Endothelial cell of umbilical vein (primary cell): ENCODE data around the gene SHFL. TPM values are rescaled to one million over a fixed set of nuclear protein-coding genes. Genes with fewer than 3 reads are reported as not detected.
A peak's percentile ranks its signal among the peaks of the same experiment; 100 is the strongest.

Experiments
- BruUV-seq: library from RNA; stranded (reverse); fragments of 400-500 nt; replicated peaks from 2 replicates; lab custom pipeline; 2021; lab: Mats Ljungman, UMichigan
- CTCF ChIA-PET: fragments of 300-600, 350-600 bp; sonication (Branson Sonifier 250); formaldehyde crosslinking; loops from one replicate; lab custom pipeline; 2021; ENCODE audit warnings: antibody characterized with exemption, inconsistent platforms; lab: Charles Lee
- POLR2A ChIA-PET: fragments of 300-600, 350-600 bp; sonication (Branson Sonifier 250); formaldehyde crosslinking; loops from one replicate; lab custom pipeline; 2021; ENCODE audit warnings: antibody characterized with exemption, inconsistent platforms; lab: Charles Lee
- DNase-seq: peaks from one replicate; pipeline ENCODE4 v3.0.0-alpha.2; 2011; ENCODE audit warnings: low read depth, low spot score
- FAIRE-seq: peaks from 2 replicates; lab custom pipeline; 2011; peaks lifted over from hg19 to GRCh38; lab: Jason Lieb, UNC
- H2AFZ ChIP-seq: 2 replicates; pipeline ENCODE4 v1.6.0; 2012; ENCODE audit warnings: low read depth, low read length, control low read depth, inconsistent platforms
- H3K27ac ChIP-seq: 2 replicates; pipeline ENCODE4 v1.5.1; 2011; ENCODE audit warnings: low read depth, mild to moderate bottlenecking, control low read depth, low read length, moderate library complexity; ENCODE audit not compliant: insufficient read depth
- H3K27me3 ChIP-seq, 2 experiments: 2 replicates each; pipeline versions ENCODE4 v1.6.0 to v1.6.1; 2011; ENCODE audit warnings: low read length in 2 of 2, mixed read lengths in 1 of 2; ENCODE audit not compliant: control insufficient read depth in 2 of 2, insufficient read depth in 2 of 2
- H3K36me3 ChIP-seq, 2 experiments: 2 replicates in 1 of 2; 3 replicates in 1 of 2; pipeline ENCODE4 v1.5.1; 2011; ENCODE audit warnings: low read length in 2 of 2, mild to moderate bottlenecking in 1 of 2, moderate library complexity in 1 of 2; ENCODE audit not compliant: control insufficient read depth in 2 of 2, insufficient read depth in 2 of 2; ENCODE audit errors: extremely low read depth in 1 of 2
- H3K4me1 ChIP-seq: 3 replicates; pipeline ENCODE4 v1.5.1; 2011; ENCODE audit warnings: mild to moderate bottlenecking, low read length; ENCODE audit not compliant: control insufficient read depth, insufficient read depth; ENCODE audit errors: extremely low read depth
- H3K4me2 ChIP-seq: 2 replicates; pipeline ENCODE4 v1.6.1; 2011; ENCODE audit warnings: low read length, control low read depth, mixed read lengths; ENCODE audit not compliant: insufficient read depth
- H3K4me3 ChIP-seq, 3 experiments: fragments of 200-600 bp in 1 of 3; sonication (generic), shearing (Covaris generic) in 1 of 3; replicated peaks in 1 of 3; 2 replicates each; pipeline ENCODE4 v1.5.1; 2011 to 2016; ENCODE audit warnings: control low read depth in 3 of 3, low read length in 3 of 3, mild to moderate bottlenecking in 2 of 3, inconsistent platforms in 1 of 3, low read depth in 1 of 3, moderate library complexity in 1 of 3; ENCODE audit not compliant: insufficient read depth in 1 of 3
- H3K79me2 ChIP-seq: 2 replicates; pipeline ENCODE4 v1.6.0; 2012; ENCODE audit warnings: low read length, inconsistent platforms; ENCODE audit not compliant: control insufficient read depth, insufficient read depth
- H3K9ac ChIP-seq: replicated peaks from 2 replicates; pipeline ENCODE3; 2011; ENCODE audit warnings: low read length, control low read depth; ENCODE audit not compliant: insufficient read depth; ENCODE audit errors: extremely low read depth
- H3K9me1 ChIP-seq: replicated peaks from 3 replicates; pipeline ENCODE4 v1.6.0; 2011; ENCODE audit warnings: mild to moderate bottlenecking, low read length; ENCODE audit not compliant: control insufficient read depth, insufficient read depth; ENCODE audit errors: extremely low read depth
- H3K9me3 ChIP-seq: replicated peaks from 2 replicates; pipeline ENCODE4 v1.5.1; 2012; ENCODE audit warnings: low read length, inconsistent platforms; ENCODE audit not compliant: control insufficient read depth, insufficient read depth
- H4K20me1 ChIP-seq: replicated peaks from 2 replicates; pipeline ENCODE3; 2011; ENCODE audit warnings: mild to moderate bottlenecking, low read length; ENCODE audit not compliant: control insufficient read depth, insufficient read depth; ENCODE audit errors: extremely low read depth
- EZH2 ChIP-seq: IDR thresholded peaks from 2 replicates; pipeline ENCODE4 v1.6.1; 2012; ENCODE audit warnings: borderline replicate concordance, low read depth, mild to moderate bottlenecking, moderate library complexity, low read length, inconsistent platforms; ENCODE audit not compliant: severe bottlenecking
- FOS ChIP-seq: IDR thresholded peaks from 2 replicates; pipeline ENCODE4 v1.6.1; 2011; ENCODE audit warnings: mild to moderate bottlenecking, low read length, moderate library complexity, borderline replicate concordance; ENCODE audit not compliant: insufficient read depth
- GATA2 ChIP-seq: IDR thresholded peaks from 2 replicates; pipeline ENCODE4 v1.7.0; 2011; ENCODE audit warnings: low read depth, mild to moderate bottlenecking, moderate library complexity, mixed read lengths, low read length; ENCODE audit not compliant: insufficient read length, insufficient read depth
- JUN ChIP-seq: IDR thresholded peaks from 2 replicates; pipeline ENCODE4 v1.6.1; 2011; ENCODE audit warnings: borderline replicate concordance, low read depth; ENCODE audit not compliant: insufficient read length, insufficient read depth
- MAX ChIP-seq: IDR thresholded peaks from 2 replicates; pipeline ENCODE4 v1.6.1; 2011; ENCODE audit not compliant: insufficient read depth, insufficient read length
- MYC ChIP-seq: IDR thresholded peaks from one replicate; pipeline ENCODE4 v1.6.1; 2011; ENCODE audit warnings: mild to moderate bottlenecking, low read depth, low read length
- POLR2A ChIP-seq: IDR thresholded peaks from 2 replicates; pipeline ENCODE4 v1.6.1; 2012; ENCODE audit warnings: low read depth, mild to moderate bottlenecking, control low read depth, low read length
- POLR2AphosphoS5 ChIP-seq: IDR thresholded peaks from 2 replicates; pipeline ENCODE4 v1.6.1; 2012; ENCODE audit warnings: low read depth, mild to moderate bottlenecking, control low read depth, low read length, moderate library complexity; ENCODE audit not compliant: insufficient read depth
- dilution Hi-C: fragments of 300-500 bp; cut with MboI; formaldehyde crosslinking; loops from one replicate; pipeline ENCODE4 v1.15.0; 2019; ENCODE audit warnings: low sequenced_read_pairs; ENCODE audit not compliant: extremely low pct_ligation_motif_present
- intact Hi-C: fragments of 100-400 bp; cut with micrococcal nuclease; formaldehyde crosslinking; loops from one replicate; pipeline ENCODE4 v1.10.0; 2022
- microRNA-seq: library from miRNA; unstranded; fragments of <30 nt; microRNA quantifications from one replicate; pipeline ENCODE4 v1.2.0, GENCODE V29; 2021; ENCODE audit warnings: borderline number of aligned reads, borderline replicate concordance
- polyA plus RNA-seq, 4 experiments: library from polyadenylated mRNA; depleted of rRNA in 3 of 4; stranded (reverse) in 3 of 4; unstranded in 1 of 4; fragments of >200 nt; gene quantifications; 2 replicates each; pipeline versions ENCODE4 v1.2.1 to v1.2.3, GENCODE V29; 2011 to 2012; ENCODE audit warnings: missing spikeins in 1 of 4
- small RNA-seq: library from RNA; depleted of rRNA; stranded (forward); fragments of <200 nt; gene quantifications from one replicate; pipeline ENCODE3, GENCODE V24; 2012; ENCODE audit warnings: low replicate concordance, low read depth; ENCODE audit not compliant: insufficient read depth, insufficient read length
- total RNA-seq: library from RNA; stranded (reverse); gene quantifications from 2 replicates; pipeline ENCODE4 v1.2.3, GENCODE V29; 2021
- TF ChIP-seq, protein P1 (sequence below), 2 donors: IDR thresholded peaks; 1 replicate in 1 of 2; 2 replicates in 1 of 2; pipeline ENCODE4 v1.5.1; 2011; ENCODE audit warnings: low read length in 2 of 2, mild to moderate bottlenecking in 2 of 2, moderate library complexity in 2 of 2, control low read depth in 1 of 2, inconsistent platforms in 1 of 2, low read depth in 1 of 2; ENCODE audit not compliant: insufficient read depth in 1 of 2; ENCODE audit errors: extremely low read depth in 1 of 2

SHFL gene
- total and polyA plus RNA-seq, 2 donors (not counting 3 experiments of a cell fraction or from before 2014, with no cell fraction given): 34.4 to 36.9 TPM

- no peaks in the 10 kb centered on the region for H3K9me3 ChIP-seq
- no peaks in the 10 kb centered on the region for H3K27me3 ChIP-seq
- H3K9ac ChIP-seq: no peak overlapping the region
- no peak overlapping the region for H3K27ac ChIP-seq
- H3K4me1 ChIP-seq: no peaks in the 10 kb centered on the region
- CTCF ChIA-PET: interaction anchor here (2.4 kb wide), 1 partner anchor 108 kb away, joined by 6 read pairs; no protein-coding TSS in a partner anchor
- no peak for DNase-seq
- TF ChIP-seq MAX (no peak), EZH2 (no peak), FOS (no peak), POLR2A (no peak), MYC (no peak), GATA2 (no peak), POLR2AphosphoS5 (no peak), JUN (no peak)
- TF ChIP-seq, protein P1, sequence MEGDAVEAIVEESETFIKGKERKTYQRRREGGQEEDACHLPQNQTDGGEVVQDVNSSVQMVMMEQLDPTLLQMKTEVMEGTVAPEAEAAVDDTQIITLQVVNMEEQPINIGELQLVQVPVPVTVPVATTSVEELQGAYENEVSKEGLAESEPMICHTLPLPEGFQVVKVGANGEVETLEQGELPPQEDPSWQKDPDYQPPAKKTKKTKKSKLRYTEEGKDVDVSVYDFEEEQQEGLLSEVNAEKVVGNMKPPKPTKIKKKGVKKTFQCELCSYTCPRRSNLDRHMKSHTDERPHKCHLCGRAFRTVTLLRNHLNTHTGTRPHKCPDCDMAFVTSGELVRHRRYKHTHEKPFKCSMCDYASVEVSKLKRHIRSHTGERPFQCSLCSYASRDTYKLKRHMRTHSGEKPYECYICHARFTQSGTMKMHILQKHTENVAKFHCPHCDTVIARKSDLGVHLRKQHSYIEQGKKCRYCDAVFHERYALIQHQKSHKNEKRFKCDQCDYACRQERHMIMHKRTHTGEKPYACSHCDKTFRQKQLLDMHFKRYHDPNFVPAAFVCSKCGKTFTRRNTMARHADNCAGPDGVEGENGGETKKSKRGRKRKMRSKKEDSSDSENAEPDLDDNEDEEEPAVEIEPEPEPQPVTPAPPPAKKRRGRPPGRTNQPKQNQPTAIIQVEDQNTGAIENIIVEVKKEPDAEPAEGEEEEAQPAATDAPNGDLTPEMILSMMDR (IDR thresholded peaks at IDR 0.05; ENCODE audit: extremely low read depth in 1 of 2, insufficient read depth in 1 of 2, low read depth in 1 of 2, low read length in 2 of 2): no peak
- peaks cover 21 to 64% of the 10 kb centered on the region in 2 experiments for H3K36me3 ChIP-seq
- no peak overlapping the region for H2AFZ ChIP-seq
- intact Hi-C loops: no loop called here
- H3K4me3 ChIP-seq: no peak overlapping the region
- no peaks in the 10 kb centered on the region for H3K9me1 ChIP-seq
- no TSS peak for BruUV-seq
- H3K4me2 ChIP-seq: no peak overlapping the region
- dilution Hi-C loops: no loop called here
- FAIRE-seq: no peak
- no peaks in the 10 kb centered on the region for H4K20me1 ChIP-seq
- no peaks in the 10 kb centered on the region for H3K79me2 ChIP-seq
- POLR2A ChIA-PET: no interaction called here
These were observed 55.9 kb downstream of the SHFL start for GRCh38 chr19:10141973-10142372.

Small RNAs within 50 kb of the gene (microRNA-seq; reads per million reads assigned to microRNA genes)
- not detected for gene MIR5589

Small RNAs within 50 kb of the gene (small RNA-seq; reads per million reads assigned to genes)
- gene MIR5589: not detected
- gene SNORD105: 33.1 reads per million, percentile 87 among the genes with 10 or more reads in this experiment
- 29.3 reads per million, percentile 86 among the genes with 10 or more reads in this experiment for gene SNORD105B

Other genes with a start within 250 kb of the SHFL start
- 0.74 and 0.91 TPM in 2 replicates for gene OLFM2, start 149.8 kb upstream of the SHFL start, total RNA-seq
- gene OLFM2, start 149.8 kb upstream of the SHFL start, polyA plus RNA-seq: 1.9 and 2.8 TPM in 2 replicates
- not detected in 2 replicates for gene COL5A3, start 75.8 kb upstream of the SHFL start, total RNA-seq
- not detected in 2 replicates for gene COL5A3, start 75.8 kb upstream of the SHFL start, polyA plus RNA-seq
- not detected in 2 replicates for gene RDH8, start 72.8 kb upstream of the SHFL start, total RNA-seq
- not detected in 2 replicates for gene RDH8, start 72.8 kb upstream of the SHFL start, polyA plus RNA-seq
- not detected in 2 replicates for gene ANGPTL6, start 16.4 kb downstream of the SHFL start, total RNA-seq
- gene ANGPTL6, start 16.4 kb downstream of the SHFL start, polyA plus RNA-seq: 0.15 and 0.32 TPM in 2 replicates
- 50.4 and 51.6 TPM in 2 replicates for gene PPAN, start 20.0 kb downstream of the SHFL start, total RNA-seq
- 27.6 and 30.1 TPM in 2 replicates for gene PPAN, start 20.0 kb downstream of the SHFL start, polyA plus RNA-seq
- gene P2RY11, start 25.4 kb downstream of the SHFL start, total RNA-seq: 10.7 and 14.6 TPM in 2 replicates
- 3.6 and 5.4 TPM in 2 replicates for gene P2RY11, start 25.4 kb downstream of the SHFL start, polyA plus RNA-seq
- gene EIF3G, start 33.6 kb downstream of the SHFL start, total RNA-seq: 213 and 217 TPM in 2 replicates
- 253 and 294 TPM in 2 replicates for gene EIF3G, start 33.6 kb downstream of the SHFL start, polyA plus RNA-seq
- gene DNMT1, start 108.6 kb downstream of the SHFL start, total RNA-seq: 154 and 165 TPM in 2 replicates
- 48.9 and 53.4 TPM in 2 replicates for gene DNMT1, start 108.6 kb downstream of the SHFL start, polyA plus RNA-seq
- gene S1PR2, start 145.0 kb downstream of the SHFL start, total RNA-seq: 1.0 and 1.3 TPM in 2 replicates
- gene S1PR2, start 145.0 kb downstream of the SHFL start, polyA plus RNA-seq: 0.70 and 1.3 TPM in 2 replicates
- gene MRPL4, start 165.9 kb downstream of the SHFL start, total RNA-seq: 69.4 and 70.4 TPM in 2 replicates
- 118 and 144 TPM in 2 replicates for gene MRPL4, start 165.9 kb downstream of the SHFL start, polyA plus RNA-seq
- 7.1 and 20.5 TPM in 2 replicates for gene ICAM1, start 184.8 kb downstream of the SHFL start, total RNA-seq
- 30.4 and 38.0 TPM in 2 replicates for gene ICAM1, start 184.8 kb downstream of the SHFL start, polyA plus RNA-seq
- 0.49 TPM in 1 of 2 replicates, not detected in the other for gene ICAM4, start 200.6 kb downstream of the SHFL start, total RNA-seq
- 0.41 and 0.44 TPM in 2 replicates for gene ICAM4, start 200.6 kb downstream of the SHFL start, polyA plus RNA-seq
- 0.40 TPM in 1 of 2 replicates, not detected in the other for gene ICAM5, start 203.6 kb downstream of the SHFL start, total RNA-seq
- 0.03 and 0.10 TPM in 2 replicates for gene ICAM5, start 203.6 kb downstream of the SHFL start, polyA plus RNA-seq
- gene ZGLP1, start 223.5 kb downstream of the SHFL start, total RNA-seq: 2.9 and 5.3 TPM in 2 replicates
- 1.6 and 2.3 TPM in 2 replicates for gene ZGLP1, start 223.5 kb downstream of the SHFL start, polyA plus RNA-seq
- gene FDX2, start 229.7 kb downstream of the SHFL start, total RNA-seq: 20.5 and 22.4 TPM in 2 replicates
- gene FDX2, start 229.7 kb downstream of the SHFL start, polyA plus RNA-seq: 59.8 and 61.6 TPM in 2 replicates
- 47.6 and 55.1 TPM in 2 replicates for gene RAVER1, start 247.2 kb downstream of the SHFL start, total RNA-seq
- 5.1 and 5.2 TPM in 2 replicates for gene RAVER1, start 247.2 kb downstream of the SHFL start, polyA plus RNA-seq